CD4-positive, alpha-beta T cell treated with Interleukin-4 for 1 hour (primary cell): ENCODE data around the gene KCNG4.

Source experiments
- DNase-seq, 2 donors: peaks; one replicate each; pipeline ENCODE4 v3.0.0-alpha.2; 2020 to 2022

The KCNG4 gene

GRCh38 chr16:84239909-84240308 is at the start of gene KCNG4:
TSS of gene KCNG4 (minus strand) at chr16:84240012. CDS start at chr16:84237485, 2,527 bp downstream.
- DNase-seq = no peak

GRCh38 chr16:84288902-84289301 is 49.1 kb upstream of the KCNG4 start:
- no peak for DNase-seq

GRCh38 chr16:84286578-84287240 is 46.9 kb upstream of the KCNG4 start:
- no peak for DNase-seq

- no peak for DNase-seq
Observed at GRCh38 chr16:84284154-84284722, 44.4 kb upstream of the KCNG4 start.

GRCh38 chr16:84283314-84284153 is 43.7 kb upstream of the KCNG4 start:
- DNase-seq = no peak

- no peak for DNase-seq
Observed at GRCh38 chr16:84282533-84282932, 42.7 kb upstream of the KCNG4 start.

- DNase-seq = peak in 1 of 2 donors; percentile 6
Observed at GRCh38 chr16:84281074-84281473, 41.3 kb upstream of the KCNG4 start.

- no peak for DNase-seq
Observed at GRCh38 chr16:84279881-84280280, 40.1 kb upstream of the KCNG4 start.

GRCh38 chr16:84278968-84279367 is 39.2 kb upstream of the KCNG4 start:
- DNase-seq = no peak

GRCh38 chr16:84278333-84278732 is 38.5 kb upstream of the KCNG4 start:
- no peak for DNase-seq

GRCh38 chr16:84277244-84277823 is 37.5 kb upstream of the KCNG4 start:
- DNase-seq = peak; percentile 57 to 64

GRCh38 chr16:84275585-84276151 is 35.9 kb upstream of the KCNG4 start:
- DNase-seq = no peak

GRCh38 chr16:84274515-84274914 is 34.7 kb upstream of the KCNG4 start:
- DNase-seq = no peak

GRCh38 chr16:84272740-84273320 is 33.0 kb upstream of the KCNG4 start:
- DNase-seq = no peak

GRCh38 chr16:84271866-84272265 is 32.1 kb upstream of the KCNG4 start:
- DNase-seq = no peak

GRCh38 chr16:84271037-84271436 is 31.2 kb upstream of the KCNG4 start:
- no peak for DNase-seq

GRCh38 chr16:84270531-84270930 is 30.7 kb upstream of the KCNG4 start:
- DNase-seq = no peak

GRCh38 chr16:84270071-84270470 is 30.3 kb upstream of the KCNG4 start:
- DNase-seq = no peak

GRCh38 chr16:84268291-84269040 is 28.7 kb upstream of the KCNG4 start:
- no peak for DNase-seq

- no peak for DNase-seq
Observed at GRCh38 chr16:84267380-84267779, 27.6 kb upstream of the KCNG4 start.

GRCh38 chr16:84266451-84266850 is 26.6 kb upstream of the KCNG4 start:
- peak; percentile 36 to 39 for DNase-seq

- DNase-seq = no peak
Observed at GRCh38 chr16:84262939-84263338, 23.1 kb upstream of the KCNG4 start.
